A549 (cell line): ENCODE data around the gene RTP1. TPM values are rescaled to one million over a fixed set of nuclear protein-coding genes. Genes with fewer than 3 reads are reported as not detected.

ENCODE experiments used
- ATAC-seq, 2 experiments: fragments of 200-7000 bp in 1 of 2; fragments of >200 bp in 1 of 2; cut with Nextera tagmentation in 1 of 2; cut with Tn5 transposase in 1 of 2; 3 replicates each; pipeline versions ENCODE4 v1.8.0 to v1.9.1; 2018 to 2020; ENCODE audit warnings: mild to moderate bottlenecking in 1 of 2, moderate library complexity in 1 of 2
- CTCF ChIA-PET: fragments of 300-600 bp; sonication (Branson Sonifier 250); formaldehyde crosslinking; extraction: SDS; loops from one replicate; lab custom pipeline; 2021; ENCODE audit warnings: antibody characterized with exemption, inconsistent platforms; lab: Yijun Ruan, JAX
- POLR2A ChIA-PET: fragments of 350-600 bp; formaldehyde crosslinking; extraction: SDS; loops from one replicate; lab custom pipeline; 2021; ENCODE audit warnings: antibody characterized with exemption, inconsistent platforms; lab: Yijun Ruan, JAX
- DNase-seq, 2 experiments: peaks; one replicate each; pipeline versions ENCODE4 v3.0.0 to v3.0.0-alpha.2; 2011 to 2016; ENCODE audit warnings: low read depth in 1 of 2, low spot score in 1 of 2
- FAIRE-seq: peaks from 2 replicates; lab custom pipeline; 2011; peaks lifted over from hg19 to GRCh38; lab: Jason Lieb, UNC
- H3K27ac ChIP-seq, 2 experiments: fragments of >200 bp; sonication (Bioruptor Twin); formaldehyde crosslinking; 3 replicates each; pipeline ENCODE4 v1.5.1; 2016 to 2017
- H3K4me1 ChIP-seq: fragments of >200 bp; sonication (Bioruptor Twin); formaldehyde crosslinking; 3 replicates; pipeline ENCODE4 v1.6.1; 2016
- H3K4me2 ChIP-seq: fragments of >200 bp; sonication (Bioruptor Twin); formaldehyde crosslinking; 3 replicates; pipeline ENCODE4 v1.6.1; 2016
- H3K4me3 ChIP-seq: fragments of >200 bp; sonication (Bioruptor Twin); formaldehyde crosslinking; 3 replicates; pipeline ENCODE4 v1.5.1; 2016
- H3K9me3 ChIP-seq: fragments of >200 bp; sonication (Bioruptor Twin); formaldehyde crosslinking; 3 replicates; pipeline ENCODE4 v1.6.1; 2016
- ATOH8 ChIP-seq: fragments of 250-450 bp; sonication (Bioruptor Pico); IDR thresholded peaks from 2 replicates; pipeline ENCODE4 v1.5.0; 2020; ENCODE audit warnings: low read depth, mild to moderate bottlenecking, moderate library complexity
- BHLHE40 ChIP-seq: IDR thresholded peaks from 2 replicates; pipeline ENCODE4 v1.6.1; 2012; ENCODE audit warnings: low read depth, low read length, inconsistent platforms
- CHD2 ChIP-seq: fragments of 150-350 bp; IDR thresholded peaks from 2 replicates; pipeline ENCODE4 v1.6.1; 2014; ENCODE audit warnings: low read length; ENCODE audit not compliant: partially characterized antibody
- EHF ChIP-seq: fragments of 250-450 bp; sonication (Bioruptor Pico); IDR thresholded peaks from 2 replicates; pipeline ENCODE4 v1.5.0; 2020; ENCODE audit warnings: mild to moderate bottlenecking
- EP300 ChIP-seq, 2 experiments: fragments of >200 bp; sonication (Bioruptor Twin); formaldehyde crosslinking; IDR thresholded peaks; 2 replicates in 1 of 2; 3 replicates in 1 of 2; pipeline ENCODE4 v1.6.1; 2016 to 2017
- FOXS1 ChIP-seq: fragments of 250-450 bp; sonication (Bioruptor Pico); IDR thresholded peaks from 2 replicates; pipeline ENCODE4 v1.5.0; 2020; ENCODE audit warnings: mild to moderate bottlenecking, moderate library complexity
- HDAC2 ChIP-seq: fragments of 200-600 bp; sonication (generic); IDR thresholded peaks from 2 replicates; pipeline ENCODE4 v1.6.1; 2016
- HOXB13 ChIP-seq: fragments of 250-450 bp; sonication (Bioruptor Pico); IDR thresholded peaks from 2 replicates; pipeline ENCODE4 v1.5.0; 2020; ENCODE audit warnings: low read depth, mild to moderate bottlenecking, moderate library complexity
- HOXB5 ChIP-seq: fragments of 250-450 bp; sonication (Bioruptor Pico); IDR thresholded peaks from 2 replicates; pipeline ENCODE4 v1.5.0; 2020; ENCODE audit warnings: mild to moderate bottlenecking, moderate library complexity
- KDM5A ChIP-seq: fragments of 200-600 bp; sonication (generic); IDR thresholded peaks from 2 replicates; pipeline ENCODE4 v1.6.1; 2016; ENCODE audit warnings: antibody characterized with exemption, mild to moderate bottlenecking
- MAZ ChIP-seq: fragments of 150-350 bp; IDR thresholded peaks from 2 replicates; pipeline ENCODE4 v1.6.1; 2014; ENCODE audit warnings: antibody characterized with exemption, low read depth, low read length, borderline replicate concordance
- NFE2L2 ChIP-seq: fragments of 150-350 bp; conservative IDR thresholded peaks from 2 replicates; pipeline ENCODE4 v1.6.1; 2014; ENCODE audit warnings: low read length
- RARB ChIP-seq: fragments of 250-450 bp; sonication (Bioruptor Pico); IDR thresholded peaks from 2 replicates; pipeline ENCODE4 v1.8.0; 2021; ENCODE audit warnings: mild to moderate bottlenecking, moderate library complexity
- RFX5 ChIP-seq: fragments of 450-650 bp; IDR thresholded peaks from 2 replicates; pipeline ENCODE4 v1.7.1; 2014; ENCODE audit warnings: antibody characterized with exemption, mild to moderate bottlenecking, moderate library complexity
- ZC3H11A ChIP-seq: fragments of 450-650 bp; IDR thresholded peaks from 2 replicates; pipeline ENCODE4 v1.6.1; 2014; ENCODE audit warnings: antibody characterized with exemption, mild to moderate bottlenecking
- ZFP36 ChIP-seq: fragments of 450-650 bp; IDR thresholded peaks from 2 replicates; pipeline ENCODE4 v1.6.1; 2014; ENCODE audit warnings: borderline replicate concordance; ENCODE audit not compliant: partially characterized antibody
- ZNF302 ChIP-seq: fragments of 250-450 bp; sonication (Bioruptor Pico); IDR thresholded peaks from 2 replicates; pipeline ENCODE4 v1.9.0; 2021; ENCODE audit warnings: inconsistent platforms, mild to moderate bottlenecking, moderate library complexity
- WGBS: methylation state at CpG from one replicate; pipeline ENCODE4 v1.1.6; 2017; ENCODE audit errors: missing lambda C conversion rate; 5-methylcytosine and 5-hydroxymethylcytosine counted together
- polyA plus RNA-seq, 4 experiments: library from polyadenylated mRNA; depleted of rRNA in 3 of 4; stranded (reverse); fragments of >200 nt; fragmentation: RNase III in 1 of 4; extraction: RNeasy Plus Mini Kit Qiagen cat#74134 plus additional on column Dnase treatment in 1 of 4; gene quantifications; 2 replicates in 3 of 4; 3 replicates in 1 of 4; pipeline ENCODE4 v1.2.3, GENCODE V29; 2011 to 2017
- TF ChIP-seq, protein P1 (sequence below): fragments of 450-650 bp; IDR thresholded peaks from 2 replicates; pipeline ENCODE4 v1.6.1; 2014; ENCODE audit warnings: antibody characterized with exemption
- TF ChIP-seq, protein P2 (sequence below): fragments of >200 bp; sonication (Bioruptor Twin); formaldehyde crosslinking; IDR thresholded peaks from 3 replicates; pipeline ENCODE4 v1.5.1; 2016
- TF ChIP-seq, protein P3 (sequence below): fragments of 150-350 bp; IDR thresholded peaks from 2 replicates; pipeline ENCODE4 v1.6.1; 2014; ENCODE audit warnings: low read depth, mild to moderate bottlenecking, low read length

The RTP1 gene
- polyA plus RNA-seq, 2 of the 4 experiments (the other 2 are of a cell fraction), result not detected

- DNase-seq, result no peak
- 57% methylated on average over 8 of the region's 8 CpGs for WGBS
- TF ChIP-seq ZNF302 (CRISPR knock-in tag) (no peak), HDAC2 (no peak), BHLHE40 (no peak), ZFP36 (no peak), MAZ (no peak), HOXB5 (no peak), EHF (no peak), FOXS1 (CRISPR knock-in tag) (no peak), ATOH8 (CRISPR knock-in tag) (no peak)
- TF ChIP-seq, protein P1, sequence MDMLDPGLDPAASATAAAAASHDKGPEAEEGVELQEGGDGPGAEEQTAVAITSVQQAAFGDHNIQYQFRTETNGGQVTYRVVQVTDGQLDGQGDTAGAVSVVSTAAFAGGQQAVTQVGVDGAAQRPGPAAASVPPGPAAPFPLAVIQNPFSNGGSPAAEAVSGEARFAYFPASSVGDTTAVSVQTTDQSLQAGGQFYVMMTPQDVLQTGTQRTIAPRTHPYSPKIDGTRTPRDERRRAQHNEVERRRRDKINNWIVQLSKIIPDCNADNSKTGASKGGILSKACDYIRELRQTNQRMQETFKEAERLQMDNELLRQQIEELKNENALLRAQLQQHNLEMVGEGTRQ, result no peak
- Histone ChIP-seq H3K9me3 (no peaks in the 10 kb centered on the region), H3K4me1 (no peaks in the 10 kb centered on the region), H3K4me2 (no peak overlapping the region), H3K27ac (no peak overlapping the region), H3K4me3 (no peak overlapping the region)
- no peak for ATAC-seq
- no peak for FAIRE-seq
- ChIA-PET CTCF (interaction anchor here (0.7 to 10.4 kb wide), 3 partner anchors 54 to 316 kb away, joined by 5 to 85 read pairs (median 32); no protein-coding TSS in a partner anchor), POLR2A (no interaction called here)
Observed at GRCh38 chr3:187166750-187167149, 30.5 kb upstream of the RTP1 start.

- ChIA-PET POLR2A (interaction anchor here (0.8 kb wide), 1 partner anchor 28 kb away, joined by 3 read pairs; the partner anchor contains the start of gene RPL39L), CTCF (interaction anchor here (0.6 to 10.4 kb wide), 3 partner anchors 31 to 317 kb away, joined by 3 to 85 read pairs (median 5); no protein-coding TSS in a partner anchor)
- TF ChIP-seq NFE2L2 (no peak), CHD2 (no peak), RARB (CRISPR knock-in tag) (no peak), ZC3H11A (no peak), EP300 (IDR thresholded peaks at IDR 0.05) (no peak), RFX5 (no peak), MAZ (no peak), HOXB13 (no peak), KDM5A (no peak)
- TF ChIP-seq, protein P2, sequence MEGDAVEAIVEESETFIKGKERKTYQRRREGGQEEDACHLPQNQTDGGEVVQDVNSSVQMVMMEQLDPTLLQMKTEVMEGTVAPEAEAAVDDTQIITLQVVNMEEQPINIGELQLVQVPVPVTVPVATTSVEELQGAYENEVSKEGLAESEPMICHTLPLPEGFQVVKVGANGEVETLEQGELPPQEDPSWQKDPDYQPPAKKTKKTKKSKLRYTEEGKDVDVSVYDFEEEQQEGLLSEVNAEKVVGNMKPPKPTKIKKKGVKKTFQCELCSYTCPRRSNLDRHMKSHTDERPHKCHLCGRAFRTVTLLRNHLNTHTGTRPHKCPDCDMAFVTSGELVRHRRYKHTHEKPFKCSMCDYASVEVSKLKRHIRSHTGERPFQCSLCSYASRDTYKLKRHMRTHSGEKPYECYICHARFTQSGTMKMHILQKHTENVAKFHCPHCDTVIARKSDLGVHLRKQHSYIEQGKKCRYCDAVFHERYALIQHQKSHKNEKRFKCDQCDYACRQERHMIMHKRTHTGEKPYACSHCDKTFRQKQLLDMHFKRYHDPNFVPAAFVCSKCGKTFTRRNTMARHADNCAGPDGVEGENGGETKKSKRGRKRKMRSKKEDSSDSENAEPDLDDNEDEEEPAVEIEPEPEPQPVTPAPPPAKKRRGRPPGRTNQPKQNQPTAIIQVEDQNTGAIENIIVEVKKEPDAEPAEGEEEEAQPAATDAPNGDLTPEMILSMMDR, result no peak
- TF ChIP-seq, protein P3, sequence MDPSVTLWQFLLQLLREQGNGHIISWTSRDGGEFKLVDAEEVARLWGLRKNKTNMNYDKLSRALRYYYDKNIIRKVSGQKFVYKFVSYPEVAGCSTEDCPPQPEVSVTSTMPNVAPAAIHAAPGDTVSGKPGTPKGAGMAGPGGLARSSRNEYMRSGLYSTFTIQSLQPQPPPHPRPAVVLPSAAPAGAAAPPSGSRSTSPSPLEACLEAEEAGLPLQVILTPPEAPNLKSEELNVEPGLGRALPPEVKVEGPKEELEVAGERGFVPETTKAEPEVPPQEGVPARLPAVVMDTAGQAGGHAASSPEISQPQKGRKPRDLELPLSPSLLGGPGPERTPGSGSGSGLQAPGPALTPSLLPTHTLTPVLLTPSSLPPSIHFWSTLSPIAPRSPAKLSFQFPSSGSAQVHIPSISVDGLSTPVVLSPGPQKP, result no peak
- TF ChIP-seq, all 56 proteins: peak for 0
- no peaks in the 10 kb centered on the region for H3K4me1 ChIP-seq
- 62% methylated on average over 5 of the region's 5 CpGs for WGBS
- ATAC-seq, result no peak
- no peak overlapping the region for H3K4me3 ChIP-seq
- H3K27ac ChIP-seq, result no peak overlapping the region
- no peak overlapping the region for H3K4me2 ChIP-seq
- no peaks in the 10 kb centered on the region for H3K9me3 ChIP-seq
- no peak for FAIRE-seq
- no peak for DNase-seq
Observed at GRCh38 chr3:187167777-187168176, 29.5 kb upstream of the RTP1 start.
